Measurements from ENCODE around the gene ADSL.

Gene ADSL

DNA sequence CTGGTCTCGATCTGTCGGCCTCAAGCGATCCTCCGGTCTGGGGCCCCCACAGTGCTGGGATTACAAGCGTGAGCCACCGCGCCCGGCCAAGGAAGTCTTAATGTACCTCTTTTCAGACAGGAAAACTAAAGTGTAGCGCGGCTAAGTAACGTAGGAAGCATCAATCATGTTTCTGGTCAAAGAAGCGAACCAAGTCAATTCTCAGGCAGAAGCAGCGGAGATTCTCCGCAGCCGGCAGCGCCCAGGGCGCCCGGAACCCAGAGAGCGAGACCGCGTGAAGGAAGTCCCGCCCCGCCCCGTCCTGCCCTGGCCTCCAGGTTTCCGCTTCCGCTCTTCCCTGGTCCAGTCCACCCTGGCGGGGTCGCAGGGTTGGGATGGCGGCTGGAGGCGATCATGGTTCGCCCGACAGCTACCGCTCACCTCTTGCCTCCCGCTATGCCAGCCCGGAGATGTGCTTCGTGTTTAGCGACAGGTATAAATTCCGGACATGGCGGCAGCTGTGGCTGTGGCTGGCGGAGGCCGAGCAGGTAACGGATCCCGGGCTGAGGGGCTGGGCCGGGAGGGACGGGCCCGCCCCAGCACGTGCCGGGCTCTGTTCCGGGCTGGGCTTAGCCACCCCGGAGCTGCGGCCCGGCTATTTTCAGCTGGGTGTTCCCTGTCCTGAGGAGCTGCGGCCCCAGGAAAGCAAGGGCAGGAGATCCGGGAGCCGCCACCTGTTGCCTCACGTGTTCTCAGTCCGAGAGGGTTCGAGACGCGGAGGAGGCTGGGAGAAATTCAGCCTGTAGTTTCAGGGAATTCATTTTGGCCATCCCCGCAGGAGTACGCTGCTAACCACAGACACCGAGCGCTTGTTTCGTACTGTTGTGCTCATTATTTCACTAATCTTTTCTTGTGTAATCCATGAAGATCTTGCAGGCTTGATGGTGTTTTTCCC is at the start of gene ADSL:
Gene ADSL (plus strand): TSS at position 316 of the 934 bp plus-strand sequence. CDS start 59 bp downstream, at position 375.
- H3K36me3 ChIP-seq (replicated peaks) = peaks cover 15% of the 10 kb centered on the region
- in situ Hi-C loops (cut with HindIII; ENCODE audit: low pct_ligation_motif_present, low sequenced_read_pairs) = no loop called here

DNA sequence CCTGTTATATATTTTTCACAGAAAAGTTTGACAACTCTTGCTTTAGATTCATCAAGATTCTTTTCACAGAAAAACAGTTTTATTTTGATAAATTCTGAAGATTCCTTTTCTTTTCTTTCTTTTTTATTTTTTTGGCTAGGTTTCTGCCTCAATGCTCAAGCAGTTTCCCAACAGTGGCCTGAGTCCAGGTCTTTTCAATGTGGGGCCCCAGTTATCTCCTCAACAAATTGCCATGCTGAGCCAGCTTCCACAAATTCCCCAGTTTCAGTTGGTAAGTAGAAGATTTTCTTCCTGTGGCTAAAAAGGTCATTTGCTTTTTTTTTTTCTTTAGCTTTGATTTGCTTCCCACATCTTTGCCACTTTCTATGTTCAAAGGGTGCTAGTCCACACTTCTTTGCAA is 46.0 kb upstream of the ADSL start:
- no peak overlapping the region for H3K4me3 ChIP-seq (ENCODE audit: low read depth, low read length)
- no peak overlapping the region for H3K27ac ChIP-seq
- in situ Hi-C loops (cut with HindIII; ENCODE audit: low pct_ligation_motif_present, low sequenced_read_pairs) = no loop called here
- no peaks in the 10 kb centered on the region for H3K27me3 ChIP-seq (replicated peaks)
- peaks cover 16% of the 10 kb centered on the region for H3K36me3 ChIP-seq (replicated peaks)
- DNase-seq = no peak
- TF ChIP-seq, protein P1, sequence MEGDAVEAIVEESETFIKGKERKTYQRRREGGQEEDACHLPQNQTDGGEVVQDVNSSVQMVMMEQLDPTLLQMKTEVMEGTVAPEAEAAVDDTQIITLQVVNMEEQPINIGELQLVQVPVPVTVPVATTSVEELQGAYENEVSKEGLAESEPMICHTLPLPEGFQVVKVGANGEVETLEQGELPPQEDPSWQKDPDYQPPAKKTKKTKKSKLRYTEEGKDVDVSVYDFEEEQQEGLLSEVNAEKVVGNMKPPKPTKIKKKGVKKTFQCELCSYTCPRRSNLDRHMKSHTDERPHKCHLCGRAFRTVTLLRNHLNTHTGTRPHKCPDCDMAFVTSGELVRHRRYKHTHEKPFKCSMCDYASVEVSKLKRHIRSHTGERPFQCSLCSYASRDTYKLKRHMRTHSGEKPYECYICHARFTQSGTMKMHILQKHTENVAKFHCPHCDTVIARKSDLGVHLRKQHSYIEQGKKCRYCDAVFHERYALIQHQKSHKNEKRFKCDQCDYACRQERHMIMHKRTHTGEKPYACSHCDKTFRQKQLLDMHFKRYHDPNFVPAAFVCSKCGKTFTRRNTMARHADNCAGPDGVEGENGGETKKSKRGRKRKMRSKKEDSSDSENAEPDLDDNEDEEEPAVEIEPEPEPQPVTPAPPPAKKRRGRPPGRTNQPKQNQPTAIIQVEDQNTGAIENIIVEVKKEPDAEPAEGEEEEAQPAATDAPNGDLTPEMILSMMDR (IDR thresholded peaks at IDR 0.05; ENCODE audit: low read depth, low read length, missing control alignments) = no peak

More for the DNA sequence above, at the start of gene ADSL:
- DNase-seq = peak; percentile 74
- TF ChIP-seq, protein P1 (IDR thresholded peaks at IDR 0.05; ENCODE audit: low read depth, low read length, missing control alignments) = peak; percentile 35
- Histone ChIP-seq H3K4me3 (ENCODE audit: low read depth, low read length) (peak within 1 kb of the TSS; percentile 94), H3K27me3 (replicated peaks) (no peaks in the 10 kb centered on the region), H3K27ac (peak within 1 kb of the TSS; percentile 19)

DNA sequence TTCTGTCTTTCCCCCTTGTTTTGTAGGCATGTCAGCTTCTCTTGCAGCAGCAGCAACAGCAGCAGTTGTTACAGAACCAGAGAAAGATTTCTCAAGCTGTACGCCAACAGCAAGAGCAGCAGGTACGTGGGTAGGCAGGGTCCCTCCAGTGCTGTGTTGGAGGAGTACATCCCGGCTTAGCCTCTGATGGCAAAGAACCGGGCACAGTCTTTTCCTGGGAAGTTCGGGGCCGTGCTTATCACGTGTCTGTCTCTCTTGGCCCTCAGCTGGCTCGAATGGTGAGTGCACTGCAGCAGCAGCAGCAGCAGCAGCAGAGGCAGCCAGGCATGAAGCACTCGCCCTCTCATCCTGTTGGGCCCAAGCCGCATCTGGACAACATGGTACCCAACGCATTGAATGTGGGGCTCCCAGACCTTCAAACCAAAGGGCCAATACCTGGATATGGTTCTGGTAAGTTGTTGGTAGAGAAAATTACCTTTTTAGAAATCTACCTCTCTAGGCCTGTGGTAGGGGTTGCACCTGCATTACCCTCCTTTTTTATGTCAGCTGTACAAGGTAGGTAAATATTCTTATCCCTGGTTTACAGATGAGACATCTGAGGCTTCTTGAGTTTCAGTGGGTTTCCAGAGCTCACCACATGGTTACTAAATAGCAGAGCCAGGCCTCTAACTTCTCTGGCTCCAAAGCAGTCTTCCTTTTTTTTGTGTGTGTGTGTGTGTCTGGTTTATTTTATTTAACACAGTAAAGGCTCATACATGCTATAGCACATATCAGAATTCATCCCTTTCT is 45.2 kb upstream of the ADSL start:
- H3K4me3 ChIP-seq (ENCODE audit: low read depth, low read length) = no peak overlapping the region
- TF ChIP-seq, protein P1 (IDR thresholded peaks at IDR 0.05; ENCODE audit: low read depth, low read length, missing control alignments) = no peak
- in situ Hi-C loops (cut with HindIII; ENCODE audit: low pct_ligation_motif_present, low sequenced_read_pairs) = no loop called here
- no peak for DNase-seq
- H3K27me3 ChIP-seq (replicated peaks) = no peaks in the 10 kb centered on the region
- H3K27ac ChIP-seq = no peak overlapping the region
- peaks cover 16% of the 10 kb centered on the region for H3K36me3 ChIP-seq (replicated peaks)

DNA sequence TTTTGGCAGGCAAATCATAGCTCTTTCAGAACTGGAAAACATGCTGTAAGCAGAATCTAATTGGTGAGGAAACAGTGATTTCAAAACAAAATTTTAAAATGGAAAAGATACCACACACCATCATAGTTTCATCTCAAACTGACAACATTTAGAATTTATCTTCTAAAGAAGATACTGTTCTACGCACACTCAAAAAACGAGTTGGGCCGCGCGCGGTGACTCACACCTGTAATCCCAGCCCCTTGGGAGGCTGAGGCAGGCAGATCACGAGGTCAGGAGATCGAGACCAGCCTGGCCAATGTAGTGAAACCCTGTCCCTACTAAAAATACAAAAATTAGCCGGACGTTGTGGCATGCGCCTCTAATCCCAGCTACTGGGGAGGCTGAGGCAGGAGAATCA is 44.2 kb upstream of the ADSL start:
- in situ Hi-C loops (cut with HindIII; ENCODE audit: low pct_ligation_motif_present, low sequenced_read_pairs) = no loop called here
- Histone ChIP-seq H3K36me3 (replicated peaks) (peaks cover 16% of the 10 kb centered on the region), H3K27me3 (replicated peaks) (no peaks in the 10 kb centered on the region), H3K27ac (no peak overlapping the region), H3K4me3 (ENCODE audit: low read depth, low read length) (no peak overlapping the region)
- TF ChIP-seq, protein P1 (IDR thresholded peaks at IDR 0.05; ENCODE audit: low read depth, low read length, missing control alignments) = no peak
- no peak for DNase-seq

DNA sequence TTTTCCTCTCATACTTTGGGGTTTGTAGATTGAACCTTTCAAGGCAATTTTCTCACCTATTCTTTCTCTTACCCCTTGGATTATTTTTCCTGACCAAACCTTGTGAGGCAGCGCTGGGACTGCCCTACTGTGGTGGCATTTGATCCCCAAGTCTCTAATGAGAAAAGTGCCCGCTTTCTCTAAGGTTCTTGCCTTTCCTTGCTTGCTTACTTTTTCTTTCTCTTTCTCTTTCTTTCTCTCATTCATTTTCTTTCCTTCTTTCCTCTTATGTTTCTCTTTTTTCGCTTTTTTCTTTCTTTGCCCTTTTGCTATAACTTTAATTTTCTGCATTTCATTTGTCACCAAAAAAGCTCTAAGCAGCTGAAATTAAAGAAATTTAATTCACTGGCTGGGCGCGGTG is 40.7 kb upstream of the ADSL start:
- peaks cover 32% of the 10 kb centered on the region for H3K36me3 ChIP-seq (replicated peaks)
- in situ Hi-C loops (cut with HindIII; ENCODE audit: low pct_ligation_motif_present, low sequenced_read_pairs) = no loop called here
- no peaks in the 10 kb centered on the region for H3K27me3 ChIP-seq (replicated peaks)
- TF ChIP-seq, protein P1 (IDR thresholded peaks at IDR 0.05; ENCODE audit: low read depth, low read length, missing control alignments) = no peak
- no peak for DNase-seq
- H3K27ac ChIP-seq = no peak overlapping the region
- no peak overlapping the region for H3K4me3 ChIP-seq (ENCODE audit: low read depth, low read length)
